Astrocyte (in vitro differentiated cells and primary cell): ENCODE results near the gene FAM3C. TPM values are rescaled to one million over a fixed set of nuclear protein-coding genes. Genes with fewer than 3 reads are reported as not detected.

ENCODE experiments used
- DNase-seq: peaks from one replicate; pipeline ENCODE4 v3.0.0-alpha.2; 2010; ENCODE audit warnings: low read depth
- FAIRE-seq: peaks from 2 replicates; lab custom pipeline; 2011; peaks lifted over from hg19 to GRCh38; lab: Jason Lieb, UNC
- H2AFZ ChIP-seq: 2 replicates; pipeline ENCODE4 v1.6.0; 2012; ENCODE audit warnings: low read depth, low read length, inconsistent platforms
- H3K27ac ChIP-seq: 2 replicates; pipeline ENCODE4 v1.5.1; 2011; ENCODE audit warnings: low read depth, low read length, inconsistent platforms
- H3K27me3 ChIP-seq: 2 replicates; pipeline ENCODE4 v1.6.0; 2011; ENCODE audit warnings: low read length, inconsistent platforms; ENCODE audit not compliant: insufficient read depth
- H3K36me3 ChIP-seq: 2 replicates; pipeline ENCODE4 v1.5.1; 2011; ENCODE audit warnings: low read length, inconsistent platforms; ENCODE audit not compliant: insufficient read depth
- H3K4me1 ChIP-seq: 2 replicates; pipeline ENCODE4 v1.5.1; 2011; ENCODE audit warnings: low read length, inconsistent platforms; ENCODE audit not compliant: insufficient read depth
- H3K4me2 ChIP-seq: 2 replicates; pipeline ENCODE4 v1.6.0; 2012; ENCODE audit warnings: low read length, inconsistent platforms
- H3K4me3 ChIP-seq: 2 replicates; pipeline ENCODE4 v1.5.1; 2011; ENCODE audit warnings: low read depth, mild to moderate bottlenecking, low read length, inconsistent platforms; ENCODE audit not compliant: insufficient read depth
- H3K79me2 ChIP-seq: 2 replicates; pipeline ENCODE4 v1.6.0; 2012; ENCODE audit warnings: mild to moderate bottlenecking, low read length, inconsistent platforms; ENCODE audit not compliant: insufficient read depth
- H3K9ac ChIP-seq: 2 replicates; pipeline ENCODE4 v1.6.0; 2012; ENCODE audit warnings: mild to moderate bottlenecking, low read length, inconsistent platforms
- H3K9me3 ChIP-seq: 2 replicates; pipeline ENCODE4 v1.5.1; 2012; ENCODE audit warnings: low read depth, mild to moderate bottlenecking, low read length, inconsistent platforms; ENCODE audit not compliant: insufficient read depth
- H4K20me1 ChIP-seq: 2 replicates; pipeline ENCODE4 v1.6.0; 2012; ENCODE audit warnings: low read length, inconsistent platforms; ENCODE audit not compliant: insufficient read depth
- H3K27ac Mint-ChIP-seq: one replicate; pipeline ENCODE4 v1.8.0; 2021; ENCODE audit warnings: mild to moderate bottlenecking, mixed read lengths; ENCODE audit not compliant: unreplicated experiment
- H3K27me3 Mint-ChIP-seq: one replicate; pipeline ENCODE4 v1.8.0; 2021; ENCODE audit warnings: low read depth, mixed read lengths; ENCODE audit not compliant: unreplicated experiment
- H3K36me3 Mint-ChIP-seq: one replicate; pipeline ENCODE4 v1.8.0; 2021; ENCODE audit warnings: low read depth, mixed read lengths; ENCODE audit not compliant: unreplicated experiment
- H3K4me1 Mint-ChIP-seq: one replicate; pipeline ENCODE4 v1.8.0; 2021; ENCODE audit warnings: low read depth, mixed read lengths; ENCODE audit not compliant: unreplicated experiment
- H3K4me3 Mint-ChIP-seq: one replicate; pipeline ENCODE4 v1.8.0; 2021; ENCODE audit warnings: mild to moderate bottlenecking, moderate library complexity, mixed read lengths; ENCODE audit not compliant: unreplicated experiment
- H3K9me3 Mint-ChIP-seq: one replicate; pipeline ENCODE4 v1.8.0; 2021; ENCODE audit warnings: mild to moderate bottlenecking, mixed read lengths; ENCODE audit not compliant: unreplicated experiment
- EZH2 ChIP-seq: IDR thresholded peaks from 2 replicates; pipeline ENCODE4 v1.6.1; 2012; ENCODE audit warnings: mild to moderate bottlenecking, low read length, inconsistent platforms; ENCODE audit not compliant: insufficient read depth
- total RNA-seq: library from RNA; stranded (reverse); gene quantifications from 2 replicates; pipeline ENCODE4 v1.2.1, GENCODE V29; 2021
- TF ChIP-seq, protein P1 (sequence below): IDR thresholded peaks from 2 replicates; pipeline ENCODE4 v1.5.1; 2011; ENCODE audit warnings: low read depth, mild to moderate bottlenecking, inconsistent platforms, low read length, moderate library complexity; ENCODE audit not compliant: insufficient read depth

The FAM3C gene
- total RNA-seq, 1 donor from 2014 or later: 71.8 TPM

DNA sequence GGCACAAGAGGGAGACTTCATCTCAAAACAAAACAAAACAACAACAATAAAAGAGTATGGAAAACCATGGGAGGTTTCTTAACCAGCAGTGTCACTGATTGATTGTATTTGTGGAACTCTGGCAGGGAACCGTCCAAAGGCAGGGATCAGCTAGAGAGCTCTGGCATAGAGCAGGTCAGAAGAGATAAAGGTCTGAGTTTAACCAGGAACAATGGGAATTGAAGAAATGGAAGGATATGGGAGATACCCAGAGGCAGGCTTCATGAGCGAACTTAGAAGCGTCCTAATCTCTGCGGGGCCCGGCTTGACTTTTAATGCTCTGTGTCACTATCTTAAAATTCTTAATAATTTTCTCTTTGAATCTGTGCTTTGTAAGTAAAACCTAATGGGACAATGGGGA, 10.4 kb upstream of the FAM3C start:
- Histone ChIP-seq H3K27me3 (no peaks in the 10 kb centered on the region), H3K4me2 (no peak overlapping the region), H3K27ac (no peak overlapping the region), H3K4me1 (no peaks in the 10 kb centered on the region), H3K36me3 (no peaks in the 10 kb centered on the region), H2AFZ (no peak overlapping the region), H3K9me3 (no peaks in the 10 kb centered on the region), H4K20me1 (no peaks in the 10 kb centered on the region), H3K4me3 (no peak overlapping the region), H3K79me2 (no peaks in the 10 kb centered on the region), H3K9ac (no peak overlapping the region)
- H3K4me1 Mint-ChIP-seq: no peaks in the 10 kb centered on the region
- H3K4me3 Mint-ChIP-seq: no peak overlapping the region
- TF ChIP-seq, protein P1, sequence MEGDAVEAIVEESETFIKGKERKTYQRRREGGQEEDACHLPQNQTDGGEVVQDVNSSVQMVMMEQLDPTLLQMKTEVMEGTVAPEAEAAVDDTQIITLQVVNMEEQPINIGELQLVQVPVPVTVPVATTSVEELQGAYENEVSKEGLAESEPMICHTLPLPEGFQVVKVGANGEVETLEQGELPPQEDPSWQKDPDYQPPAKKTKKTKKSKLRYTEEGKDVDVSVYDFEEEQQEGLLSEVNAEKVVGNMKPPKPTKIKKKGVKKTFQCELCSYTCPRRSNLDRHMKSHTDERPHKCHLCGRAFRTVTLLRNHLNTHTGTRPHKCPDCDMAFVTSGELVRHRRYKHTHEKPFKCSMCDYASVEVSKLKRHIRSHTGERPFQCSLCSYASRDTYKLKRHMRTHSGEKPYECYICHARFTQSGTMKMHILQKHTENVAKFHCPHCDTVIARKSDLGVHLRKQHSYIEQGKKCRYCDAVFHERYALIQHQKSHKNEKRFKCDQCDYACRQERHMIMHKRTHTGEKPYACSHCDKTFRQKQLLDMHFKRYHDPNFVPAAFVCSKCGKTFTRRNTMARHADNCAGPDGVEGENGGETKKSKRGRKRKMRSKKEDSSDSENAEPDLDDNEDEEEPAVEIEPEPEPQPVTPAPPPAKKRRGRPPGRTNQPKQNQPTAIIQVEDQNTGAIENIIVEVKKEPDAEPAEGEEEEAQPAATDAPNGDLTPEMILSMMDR: no peak
- TF ChIP-seq EZH2: no peak
- no peaks in the 10 kb centered on the region for H3K9me3 Mint-ChIP-seq
- no peak overlapping the region for H3K27ac Mint-ChIP-seq
- H3K27me3 Mint-ChIP-seq: no peaks in the 10 kb centered on the region
- no peak for DNase-seq
- FAIRE-seq: no peak
- no peaks in the 10 kb centered on the region for H3K36me3 Mint-ChIP-seq

DNA sequence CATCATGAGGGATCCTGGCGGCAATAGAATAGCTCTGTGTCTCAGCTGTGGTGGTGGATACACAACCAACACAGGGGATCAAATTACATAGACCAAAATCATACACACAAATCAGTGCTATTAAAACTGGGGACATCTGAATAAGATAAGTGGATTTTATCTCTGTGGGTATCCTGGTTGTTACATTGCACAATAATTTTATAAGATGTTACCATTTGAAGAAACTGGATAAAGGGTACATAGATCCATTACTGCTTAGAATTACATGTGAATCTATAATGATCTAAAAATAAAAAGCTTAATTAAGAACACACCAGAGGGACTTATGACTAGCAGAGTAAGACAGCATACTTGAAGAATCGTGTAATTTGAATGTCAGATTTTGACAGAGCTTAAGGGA, 8.2 kb upstream of the FAM3C start:
- H3K9ac ChIP-seq: no peak overlapping the region
- H3K27me3 ChIP-seq: no peaks in the 10 kb centered on the region
- H3K4me1 ChIP-seq: no peaks in the 10 kb centered on the region
- no peaks in the 10 kb centered on the region for H3K79me2 ChIP-seq
- TF ChIP-seq, protein P1: no peak
- DNase-seq: no peak
- no peak for FAIRE-seq
- no peak overlapping the region for H3K4me3 ChIP-seq
- H4K20me1 ChIP-seq: no peaks in the 10 kb centered on the region
- Mint-ChIP-seq H3K4me3 (no peak overlapping the region), H3K27ac (no peak overlapping the region), H3K36me3 (no peaks in the 10 kb centered on the region), H3K4me1 (no peaks in the 10 kb centered on the region), H3K27me3 (no peaks in the 10 kb centered on the region), H3K9me3 (no peaks in the 10 kb centered on the region)
- H3K36me3 ChIP-seq: no peaks in the 10 kb centered on the region
- H3K9me3 ChIP-seq: no peaks in the 10 kb centered on the region
- no peak overlapping the region for H3K4me2 ChIP-seq
- H3K27ac ChIP-seq: no peak overlapping the region
- H2AFZ ChIP-seq: no peak overlapping the region

DNA sequence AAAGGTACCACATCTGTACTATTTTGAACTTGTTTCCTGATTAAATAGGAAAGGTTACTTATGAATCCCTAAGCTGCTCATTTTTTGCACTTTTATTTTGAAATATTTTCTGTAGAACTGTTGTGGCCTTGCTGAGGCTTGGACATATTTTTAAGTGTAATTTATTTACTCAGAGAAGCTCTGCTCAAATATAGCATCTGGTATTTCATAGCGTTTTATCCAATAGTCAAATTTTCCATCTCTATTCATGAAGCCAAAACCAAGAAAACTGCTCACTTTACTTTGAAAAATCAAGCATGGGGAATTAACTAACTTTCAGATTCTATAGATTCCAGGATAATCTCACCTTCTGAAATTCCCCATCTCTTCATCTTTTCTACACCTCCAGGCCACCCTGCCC, 6.6 kb upstream of the FAM3C start:
- no peaks in the 10 kb centered on the region for H3K36me3 Mint-ChIP-seq

More for the DNA sequence above, 6.6 kb upstream of the FAM3C start:
- Histone ChIP-seq H2AFZ (no peak overlapping the region), H3K27ac (no peak overlapping the region), H3K36me3 (no peaks in the 10 kb centered on the region), H3K9ac (no peak overlapping the region), H3K27me3 (no peaks in the 10 kb centered on the region), H3K4me3 (no peak overlapping the region), H4K20me1 (no peaks in the 10 kb centered on the region), H3K4me1 (no peaks in the 10 kb centered on the region), H3K4me2 (no peak overlapping the region), H3K79me2 (no peaks in the 10 kb centered on the region), H3K9me3 (no peaks in the 10 kb centered on the region)
- no peak for FAIRE-seq
- no peaks in the 10 kb centered on the region for H3K27me3 Mint-ChIP-seq
- no peak overlapping the region for H3K27ac Mint-ChIP-seq
- TF ChIP-seq, protein P1: no peak
- no peak for TF ChIP-seq EZH2
- H3K4me1 Mint-ChIP-seq: no peaks in the 10 kb centered on the region
- no peak overlapping the region for H3K4me3 Mint-ChIP-seq
- no peaks in the 10 kb centered on the region for H3K9me3 Mint-ChIP-seq
- DNase-seq: no peak
